GM10266 (cell line): ENCODE data around the gene PRTG.
A peak's percentile ranks its signal among the peaks of the same experiment; 100 is the strongest.
"Not testable (repeated sequence)": the region's sequence is repeated elsewhere in the genome, so short reads cannot be mapped to it uniquely, and the experiment has no call there.

Experiments
- DNase-seq: peaks from one replicate; pipeline ENCODE4 v3.0.0; 2012; ENCODE audit errors: extremely low spot score
- TF ChIP-seq, protein P1 (sequence below): IDR thresholded peaks from 2 replicates; pipeline ENCODE4 v1.5.1; 2012; ENCODE audit warnings: mild to moderate bottlenecking, low read depth; ENCODE audit not compliant: control insufficient read depth, insufficient read depth; ENCODE audit errors: missing control alignments

The PRTG gene

DNA sequence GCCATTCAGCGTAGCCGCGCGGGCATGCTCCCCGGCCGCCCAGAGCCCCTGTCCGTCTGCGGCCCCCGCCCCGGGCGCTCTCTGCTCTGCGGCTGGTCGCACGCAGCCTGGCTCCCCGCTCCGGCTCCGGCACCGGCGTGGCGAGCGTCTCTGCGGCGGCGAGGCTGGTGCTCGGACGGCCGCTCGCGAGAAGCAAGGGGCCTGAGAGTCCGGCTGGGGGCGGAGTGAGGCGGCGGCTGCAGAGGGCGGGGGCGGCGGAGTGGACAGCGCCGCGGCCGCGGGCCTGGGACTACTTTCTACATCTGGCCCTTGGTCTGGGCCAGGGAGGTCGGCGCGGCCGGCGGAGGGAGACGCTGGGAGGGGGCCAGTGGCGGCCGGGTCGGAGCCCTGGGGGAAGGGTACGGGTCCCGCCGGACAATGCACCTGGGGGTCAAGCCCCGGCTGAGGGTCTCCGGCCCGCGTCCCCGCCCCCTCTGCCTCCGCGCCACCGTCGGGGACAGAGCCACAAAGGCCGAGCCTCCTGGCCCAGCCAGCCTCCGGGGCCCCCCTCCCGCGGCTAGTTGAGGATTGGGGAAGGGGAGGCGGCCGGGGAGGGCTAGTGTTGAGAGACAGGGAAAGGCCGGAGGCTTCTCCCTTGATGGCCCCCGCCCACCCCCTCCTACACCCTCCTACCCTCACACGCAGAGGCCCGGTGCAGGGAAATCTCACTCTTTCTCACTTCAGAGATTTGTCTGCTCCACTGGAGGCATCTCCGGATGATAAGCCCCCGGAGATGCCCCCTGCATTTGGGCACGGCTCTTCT, at the start of gene PRTG:
Gene PRTG (minus strand): TSS at position 226 of the 802 bp plus-strand sequence. CDS start 221 bp downstream, at position 5.
- TF ChIP-seq, protein P1, sequence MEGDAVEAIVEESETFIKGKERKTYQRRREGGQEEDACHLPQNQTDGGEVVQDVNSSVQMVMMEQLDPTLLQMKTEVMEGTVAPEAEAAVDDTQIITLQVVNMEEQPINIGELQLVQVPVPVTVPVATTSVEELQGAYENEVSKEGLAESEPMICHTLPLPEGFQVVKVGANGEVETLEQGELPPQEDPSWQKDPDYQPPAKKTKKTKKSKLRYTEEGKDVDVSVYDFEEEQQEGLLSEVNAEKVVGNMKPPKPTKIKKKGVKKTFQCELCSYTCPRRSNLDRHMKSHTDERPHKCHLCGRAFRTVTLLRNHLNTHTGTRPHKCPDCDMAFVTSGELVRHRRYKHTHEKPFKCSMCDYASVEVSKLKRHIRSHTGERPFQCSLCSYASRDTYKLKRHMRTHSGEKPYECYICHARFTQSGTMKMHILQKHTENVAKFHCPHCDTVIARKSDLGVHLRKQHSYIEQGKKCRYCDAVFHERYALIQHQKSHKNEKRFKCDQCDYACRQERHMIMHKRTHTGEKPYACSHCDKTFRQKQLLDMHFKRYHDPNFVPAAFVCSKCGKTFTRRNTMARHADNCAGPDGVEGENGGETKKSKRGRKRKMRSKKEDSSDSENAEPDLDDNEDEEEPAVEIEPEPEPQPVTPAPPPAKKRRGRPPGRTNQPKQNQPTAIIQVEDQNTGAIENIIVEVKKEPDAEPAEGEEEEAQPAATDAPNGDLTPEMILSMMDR: no peak
- DNase-seq: peak; percentile 53

DNA sequence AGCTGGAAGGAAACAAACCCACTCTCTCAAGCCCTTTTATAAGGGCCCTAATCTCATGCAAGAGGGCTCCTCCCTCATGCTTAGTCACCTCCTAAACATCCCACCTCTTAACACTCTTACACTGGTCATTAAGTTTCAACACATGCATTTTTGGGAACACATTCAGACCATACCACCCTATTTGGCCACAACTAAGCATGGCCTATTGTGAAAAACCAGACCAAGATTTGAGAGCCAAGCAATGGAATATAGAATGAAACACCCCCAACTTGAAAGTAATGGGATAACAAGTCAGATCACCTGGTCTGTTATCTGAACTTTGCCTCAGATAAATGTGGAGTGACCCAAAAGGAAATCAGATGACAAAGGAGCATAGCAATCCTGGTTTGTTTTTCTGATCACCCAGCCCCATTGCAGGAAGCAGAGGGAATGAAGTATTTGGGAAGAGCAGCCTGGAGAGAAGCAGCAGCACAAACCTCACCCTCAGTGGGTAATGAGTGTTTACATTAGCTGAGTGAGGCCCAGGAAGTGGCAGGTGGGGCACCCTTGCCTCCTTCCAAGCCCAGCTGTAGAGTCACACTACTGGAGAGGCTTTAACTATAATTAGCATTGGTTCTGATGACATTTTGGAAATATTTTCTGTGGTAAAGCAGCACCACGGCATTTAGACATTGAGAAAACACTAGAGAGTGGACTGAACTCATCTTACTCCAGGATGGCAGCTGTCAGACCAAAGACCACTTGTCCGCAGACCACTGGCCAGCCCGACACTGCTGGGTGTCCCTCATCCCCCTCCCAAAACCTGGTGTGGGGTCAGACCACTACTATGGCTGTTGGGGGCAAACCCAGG, 48.8 kb upstream of the PRTG start:
- TF ChIP-seq, protein P1: no peak
- DNase-seq: no peak

- DNase-seq: peak; percentile 26
- TF ChIP-seq, protein P1: peak; percentile 67
Measured at GRCh38 chr15:55789066-55789660, 46.2 kb upstream of the PRTG start.

- TF ChIP-seq, protein P1: no peak
- DNase-seq: no peak
Measured at GRCh38 chr15:55786341-55786740, 43.4 kb upstream of the PRTG start.

DNA sequence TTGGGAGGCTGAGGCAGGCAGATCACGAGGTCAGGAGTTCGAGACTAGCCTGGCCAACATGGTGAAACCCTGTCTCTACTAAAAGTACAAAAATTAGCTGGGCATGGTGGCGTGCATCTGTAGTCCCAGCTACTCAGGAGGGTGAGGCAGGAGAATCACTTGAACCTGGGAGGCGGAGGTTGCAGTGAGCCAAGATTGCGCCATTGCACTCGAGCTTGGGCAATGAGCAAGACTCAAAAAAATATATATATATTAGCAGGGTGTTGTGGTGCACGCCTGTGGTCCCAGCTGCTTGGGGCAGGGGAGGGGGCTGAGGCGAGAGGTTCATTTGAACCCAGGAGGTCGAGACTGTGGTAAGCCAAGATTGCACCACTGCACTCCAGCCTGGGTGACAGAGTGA, 42.6 kb upstream of the PRTG start:
- not testable (repeated sequence) for DNase-seq

- TF ChIP-seq, protein P1: no peak
- no peak for DNase-seq
Measured at GRCh38 chr15:55784286-55784685, 41.3 kb upstream of the PRTG start.

DNA sequence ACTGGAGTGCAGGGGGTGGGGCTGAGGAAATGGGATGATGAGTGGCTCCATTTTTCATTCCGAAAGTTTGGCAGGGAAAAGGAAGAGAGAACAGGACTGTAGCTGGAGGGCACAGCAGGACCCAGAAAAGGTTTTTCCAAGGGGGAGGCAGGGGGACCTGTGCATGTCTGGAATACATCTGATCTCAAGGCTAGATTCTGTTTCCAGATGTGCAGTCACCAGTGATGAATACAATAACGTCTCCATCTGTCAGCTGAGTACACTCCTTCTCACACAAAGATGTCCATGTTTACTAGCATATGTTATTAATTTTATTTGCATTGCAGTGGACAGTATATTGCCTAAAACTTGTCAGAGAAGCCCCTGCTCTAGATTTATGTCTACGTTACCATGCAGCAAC, 39.9 kb upstream of the PRTG start:
- DNase-seq: no peak
- TF ChIP-seq, protein P1: no peak
